ENCODE data around the gene C19orf47.

C19orf47 gene

GRCh38 chr19:40315812-40316470 lies 32.3 kb downstream of the C19orf47 start:
- no peak for DNase-seq (ENCODE audit: low read depth, low spot score)

- no peak for DNase-seq (ENCODE audit: low read depth, low spot score)
These were observed 33.5 kb downstream of the C19orf47 start for GRCh38 chr19:40314656-40315055.

- no peak for DNase-seq (ENCODE audit: low read depth, low spot score)
These were observed 34.8 kb downstream of the C19orf47 start for GRCh38 chr19:40313229-40313983.

- no peak for DNase-seq (ENCODE audit: low read depth, low spot score)
These were observed 35.7 kb downstream of the C19orf47 start for GRCh38 chr19:40312533-40312932.

- DNase-seq (ENCODE audit: low read depth, low spot score): no peak
These were observed 38.5 kb downstream of the C19orf47 start for GRCh38 chr19:40309666-40310065.

- DNase-seq (ENCODE audit: low read depth, low spot score): peak; percentile 48
These were observed 42.8 kb downstream of the C19orf47 start for GRCh38 chr19:40305403-40305802.

- DNase-seq (ENCODE audit: low read depth, low spot score): no peak
These were observed 43.9 kb downstream of the C19orf47 start for GRCh38 chr19:40304306-40304705.

GRCh38 chr19:40303765-40304164 lies 44.4 kb downstream of the C19orf47 start:
- DNase-seq (ENCODE audit: low read depth, low spot score): no peak

- no peak for DNase-seq (ENCODE audit: low read depth, low spot score)
These were observed 45.8 kb downstream of the C19orf47 start for GRCh38 chr19:40302224-40303011.

GRCh38 chr19:40300668-40301067 lies 47.5 kb downstream of the C19orf47 start:
- no peak for DNase-seq (ENCODE audit: low read depth, low spot score)

GRCh38 chr19:40298026-40298425 lies 50.2 kb downstream of the C19orf47 start:
- DNase-seq (ENCODE audit: low read depth, low spot score): no peak

GRCh38 chr19:40294560-40294959 lies 53.6 kb downstream of the C19orf47 start:
- no peak for DNase-seq (ENCODE audit: low read depth, low spot score)

- no peak for DNase-seq (ENCODE audit: low read depth, low spot score)
These were observed 61.2 kb downstream of the C19orf47 start for GRCh38 chr19:40286971-40287421.

- DNase-seq (ENCODE audit: low read depth, low spot score): no peak
These were observed 61.8 kb downstream of the C19orf47 start for GRCh38 chr19:40286235-40286970.

- peak; percentile 96 for DNase-seq (ENCODE audit: low read depth, low spot score)
These were observed 62.6 kb downstream of the C19orf47 start for GRCh38 chr19:40285353-40286234.

GRCh38 chr19:40284501-40285352 lies 63.5 kb downstream of the C19orf47 start, which contains the start of gene AKT2:
Gene AKT2, minus strand, starts transcription at chr19:40285345. Its CDS starts 20,078 bp downstream, at chr19:40265267.
- peak; percentile 49 for DNase-seq (ENCODE audit: low read depth, low spot score)

- no peak for DNase-seq (ENCODE audit: low read depth, low spot score)
These were observed 64.0 kb downstream of the C19orf47 start for GRCh38 chr19:40284251-40284500.

- no peak for DNase-seq (ENCODE audit: low read depth, low spot score)
These were observed 64.6 kb downstream of the C19orf47 start for GRCh38 chr19:40283414-40284250.

GRCh38 chr19:40282920-40283319 lies 65.3 kb downstream of the C19orf47 start:
- DNase-seq (ENCODE audit: low read depth, low spot score): no peak

All from activated CD4-positive, CD25-positive, alpha-beta regulatory T cell treated with anti-CD3 and anti-CD28 coated beads, Interleukin-2, amount 50 U/mL, for 16 hours (primary cell).